CD4-positive, alpha-beta T cell treated with Interleukin-10 for 1 hour (primary cell): ENCODE data around the gene USP24.

Experiments used
- DNase-seq: peaks from one replicate; pipeline ENCODE4 v3.0.0-alpha.2; 2020

Gene USP24

DNA sequence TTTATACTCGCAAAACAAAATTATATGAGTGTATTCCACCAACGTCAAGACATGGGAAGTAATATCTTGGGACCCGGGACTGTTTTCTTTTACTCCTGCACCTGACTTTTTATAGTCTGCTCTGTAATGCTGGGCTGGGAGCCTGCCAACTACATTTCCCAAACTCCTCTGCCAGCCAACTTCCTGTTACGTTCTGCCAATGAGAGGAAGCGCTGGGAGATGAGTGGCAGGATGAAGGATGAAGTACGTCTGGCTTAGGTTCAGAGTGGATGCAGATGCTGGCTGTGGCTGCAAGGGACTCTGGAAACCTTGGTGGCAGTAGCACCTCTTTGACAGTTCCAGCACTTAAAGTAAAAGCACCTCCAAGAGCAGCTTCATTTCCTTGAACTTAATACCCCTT lies 59.6 kb downstream of the USP24 start:
- DNase-seq = no peak

DNA sequence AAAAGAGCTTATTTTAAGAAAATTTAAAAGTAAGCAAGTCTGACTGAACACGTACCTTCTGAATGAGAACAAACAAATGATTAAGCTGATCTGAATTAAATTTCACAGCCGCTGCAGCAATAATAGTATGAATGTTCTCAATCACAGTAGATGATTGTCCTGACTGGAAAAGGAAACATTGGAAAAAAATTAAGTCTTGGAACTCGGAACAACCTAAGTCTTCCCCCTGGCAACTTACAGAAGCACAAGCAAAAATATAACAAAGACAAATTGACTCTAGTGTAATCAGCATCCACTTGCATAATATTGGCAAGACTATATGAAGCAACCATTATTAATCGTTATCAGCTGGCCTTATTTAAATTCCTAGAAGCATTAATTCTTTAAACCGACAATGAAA lies 60.5 kb downstream of the USP24 start:
- DNase-seq = no peak

DNA sequence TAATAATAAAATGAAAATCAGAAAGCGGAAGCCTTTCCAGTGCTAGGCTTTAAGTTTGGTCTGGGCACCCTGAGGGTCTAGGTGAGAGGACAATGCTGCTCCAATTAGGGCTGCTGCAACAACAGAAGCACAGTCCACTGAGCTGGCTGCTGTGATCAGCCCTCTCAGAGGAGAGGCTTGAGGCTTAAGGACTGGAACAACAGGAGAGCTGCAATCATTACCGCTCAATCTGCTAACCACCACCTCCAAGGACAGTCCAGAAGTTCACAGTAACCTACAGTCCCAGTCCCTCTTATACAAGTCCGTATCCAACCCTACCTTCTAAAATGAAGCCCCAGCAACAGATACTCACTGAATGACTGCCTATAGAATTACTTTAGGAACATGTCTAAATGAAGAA lies 62.1 kb downstream of the USP24 start:
- no peak for DNase-seq

DNA sequence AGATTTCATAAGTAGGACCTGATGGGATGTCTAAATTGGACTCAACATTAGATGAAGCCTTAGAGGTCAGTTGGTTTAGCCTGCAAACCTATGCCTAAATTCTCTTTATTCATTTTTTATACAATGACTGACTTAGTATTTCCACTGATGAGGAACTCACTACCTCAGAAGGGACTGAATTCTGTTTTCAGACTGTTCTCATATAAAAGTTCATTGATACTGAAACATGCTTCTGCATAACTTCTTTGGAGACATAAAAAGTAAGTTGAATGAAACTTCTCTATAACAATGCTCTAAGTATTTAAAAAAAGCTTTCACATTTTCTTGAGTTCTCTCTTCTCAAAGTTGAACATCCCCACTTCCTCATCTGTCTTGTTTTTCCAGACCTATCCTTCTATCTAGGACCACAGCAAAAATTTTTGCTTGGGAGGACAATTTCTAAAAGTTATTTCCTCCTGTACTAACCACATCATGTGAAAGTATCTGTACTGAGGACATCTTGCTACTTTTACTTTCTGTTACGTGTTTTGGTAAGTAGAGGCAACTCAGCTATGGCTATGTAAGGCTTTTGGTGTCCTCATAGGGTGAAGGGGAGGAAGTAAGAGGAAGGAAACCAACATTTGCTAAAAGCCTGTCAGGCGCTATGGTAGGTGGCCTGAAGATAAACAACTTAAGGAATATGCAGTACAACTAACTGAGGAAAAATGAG lies 64.1 kb downstream of the USP24 start:
- peak; percentile 57 for DNase-seq

DNA sequence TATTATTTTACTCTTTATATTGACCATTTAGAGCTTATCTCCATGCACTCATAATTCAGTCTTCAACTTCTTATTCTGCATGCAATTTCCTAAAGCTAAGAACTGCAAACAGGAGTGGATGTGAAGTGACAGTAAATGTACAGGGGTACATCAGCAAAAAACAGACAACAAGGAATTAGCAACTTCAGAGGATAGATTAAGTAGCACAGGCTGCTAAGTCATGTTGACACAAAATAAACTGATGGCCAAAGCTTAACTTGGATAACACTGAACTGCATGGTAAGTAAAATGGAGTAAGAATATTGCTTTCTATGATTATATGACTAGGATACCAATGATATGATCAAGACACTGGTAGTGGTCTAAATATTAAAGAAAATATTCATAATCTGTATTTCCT lies 66.5 kb downstream of the USP24 start:
- no peak for DNase-seq

DNA sequence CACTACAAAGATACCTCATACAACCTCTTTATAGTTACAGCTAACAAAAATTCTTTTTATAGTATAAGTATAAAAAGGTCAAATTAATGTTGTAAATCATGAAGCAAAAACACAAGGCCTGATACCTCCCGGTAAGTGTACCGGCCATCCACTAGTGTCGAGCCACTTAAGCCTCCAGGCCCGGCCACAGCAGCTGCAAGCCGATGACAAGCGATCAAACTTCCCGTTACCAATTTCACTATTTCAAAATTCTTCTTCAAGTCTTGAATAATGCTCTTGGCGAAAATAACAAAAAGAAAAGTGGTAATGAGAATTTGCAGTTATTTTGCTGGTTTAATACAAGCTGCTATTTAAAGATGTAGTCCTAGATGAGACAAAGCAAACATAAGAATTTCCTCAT lies 67.6 kb downstream of the USP24 start:
- no peak for DNase-seq

DNA sequence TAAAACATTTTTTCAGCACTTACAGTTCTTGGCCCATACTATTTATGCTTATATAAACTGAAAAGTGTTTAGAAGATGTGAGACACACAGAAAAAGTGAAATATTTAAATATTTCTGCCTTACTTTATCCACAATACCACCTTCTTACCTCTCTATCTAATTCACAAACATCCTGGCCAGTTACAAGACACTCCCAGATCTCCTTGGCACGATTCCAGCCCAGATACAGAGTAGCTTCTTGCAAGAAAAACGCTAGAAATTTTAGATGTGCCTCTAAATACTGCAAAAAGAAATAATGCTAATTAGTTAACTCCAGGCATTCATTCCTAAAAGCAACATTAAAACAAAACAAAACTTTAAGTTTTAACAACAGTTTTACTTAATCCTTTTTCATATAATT lies 68.4 kb downstream of the USP24 start:
- no peak for DNase-seq

DNA sequence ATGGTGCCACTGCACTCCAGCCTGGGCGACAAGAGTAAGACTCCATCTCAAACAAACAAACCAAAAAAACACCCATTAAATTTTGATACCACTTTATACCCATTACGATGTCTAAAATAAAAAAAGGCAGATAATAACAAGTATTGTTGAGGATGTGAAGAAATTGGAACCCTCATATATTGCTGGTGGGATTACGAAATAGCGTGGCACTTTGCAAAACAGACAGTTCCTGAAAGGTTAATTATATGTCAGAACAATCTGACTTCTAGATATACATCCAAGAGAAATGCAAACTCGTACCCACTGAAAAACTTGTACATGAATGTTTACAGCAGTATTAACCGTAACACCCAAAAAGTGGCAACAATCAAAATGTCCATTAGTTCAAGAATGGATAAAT lies 70.3 kb downstream of the USP24 start:
- no peak for DNase-seq

DNA sequence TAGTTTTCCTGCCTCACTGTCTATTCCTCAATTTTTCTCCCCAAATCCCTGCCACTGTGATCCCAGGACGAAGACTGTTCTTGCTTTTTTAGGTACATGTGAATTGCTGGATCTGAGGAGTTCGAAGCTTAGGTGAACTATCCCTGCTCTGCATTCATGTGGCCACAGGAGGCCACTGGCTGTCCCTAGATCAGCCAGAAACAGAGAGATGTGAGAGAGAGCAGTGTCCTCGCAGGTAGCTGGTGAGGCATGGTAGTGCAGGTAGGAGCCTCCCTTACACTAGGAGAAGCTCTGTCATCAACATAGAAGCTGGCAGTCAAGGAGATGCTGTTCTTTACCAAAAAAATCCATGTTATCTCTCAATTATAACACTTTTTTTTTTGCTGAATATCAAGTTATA lies 71.5 kb downstream of the USP24 start:
- no peak for DNase-seq

DNA sequence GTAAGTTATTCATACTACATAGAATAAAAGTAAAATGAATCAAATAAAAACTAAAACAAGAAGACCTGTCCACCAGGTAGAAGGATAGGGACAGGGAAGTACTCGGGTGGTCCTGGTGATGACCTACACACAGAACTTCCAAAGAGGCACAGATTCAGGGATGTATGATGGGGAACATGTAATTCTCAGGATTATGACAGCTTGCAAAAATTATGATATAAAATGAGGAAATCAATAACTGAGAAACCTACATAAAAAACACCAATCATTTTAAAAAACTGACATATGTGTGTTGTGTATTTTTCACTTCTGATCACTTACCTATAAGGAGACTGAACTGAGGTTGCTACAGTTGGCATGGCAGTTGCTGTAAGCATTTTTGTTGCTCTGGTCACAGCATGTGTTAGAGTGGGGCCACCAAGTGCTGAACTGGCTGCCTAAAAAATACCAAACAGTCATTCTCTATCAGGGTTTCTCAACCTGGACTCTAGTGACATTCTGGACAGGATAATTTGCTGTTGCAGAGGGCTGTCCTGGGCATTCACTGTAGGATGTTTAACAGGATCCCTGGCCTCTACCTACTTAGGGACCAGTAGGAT lies 73.8 kb downstream of the USP24 start:
- no peak for DNase-seq

DNA sequence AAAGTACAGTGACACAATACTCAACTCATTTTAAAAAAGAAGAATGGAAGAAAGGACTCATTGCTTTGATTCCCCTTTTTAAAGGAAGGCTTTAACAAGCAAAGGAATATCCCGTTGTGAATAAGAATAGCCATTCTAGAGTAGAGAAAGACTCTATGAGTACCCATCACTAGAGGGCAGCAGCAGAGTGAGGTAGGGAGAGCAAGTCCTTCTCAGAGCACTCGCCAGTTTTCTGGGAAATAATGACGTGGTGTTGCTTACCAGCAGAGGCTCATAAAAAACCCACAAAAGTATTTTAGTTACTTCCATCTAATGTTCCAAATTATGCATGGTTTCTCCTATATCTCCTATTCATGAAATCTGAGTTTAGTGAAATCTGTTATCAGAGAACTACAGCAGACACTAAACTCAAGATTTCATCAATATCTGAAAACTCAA lies 74.6 kb downstream of the USP24 start:
- peak; percentile 87 for DNase-seq

DNA sequence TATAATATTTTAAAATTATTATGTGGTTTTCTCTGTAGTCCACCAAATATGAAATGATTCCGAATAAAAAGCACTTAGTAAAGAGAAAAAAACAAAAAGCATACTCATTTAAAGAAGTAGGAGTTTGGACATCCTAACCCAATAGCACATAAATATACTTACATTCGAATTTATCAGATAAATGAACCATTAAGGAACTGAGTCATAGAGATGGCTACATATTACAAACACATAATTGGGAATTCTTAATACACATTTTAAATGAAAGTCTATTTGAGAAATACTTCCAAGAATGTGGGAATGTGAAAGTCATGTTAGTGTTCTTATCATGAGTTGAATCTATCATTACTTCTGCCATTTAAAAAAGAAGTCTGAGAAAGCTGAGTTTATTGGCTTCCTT lies 75.0 kb downstream of the USP24 start:
- DNase-seq = no peak

DNA sequence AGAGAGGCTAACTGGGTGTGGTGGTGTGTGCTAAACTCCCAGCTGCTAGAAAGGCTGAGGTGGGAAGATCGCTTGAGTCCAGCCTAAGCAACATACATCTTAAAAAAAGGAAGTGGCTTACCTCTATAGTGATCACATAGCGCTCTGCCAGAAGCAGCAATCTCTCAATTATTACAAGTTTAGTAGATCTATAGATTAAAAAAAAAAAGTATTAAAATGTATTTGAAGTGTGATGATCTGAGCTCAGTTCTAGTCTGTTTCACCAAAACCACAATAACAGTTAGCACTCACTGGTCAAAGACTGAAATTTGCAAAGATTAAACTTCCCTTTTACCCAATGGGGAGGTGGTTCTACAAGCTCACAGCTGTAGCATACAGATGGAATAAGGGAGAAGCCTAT lies 76.3 kb downstream of the USP24 start:
- peak; percentile 26 for DNase-seq

DNA sequence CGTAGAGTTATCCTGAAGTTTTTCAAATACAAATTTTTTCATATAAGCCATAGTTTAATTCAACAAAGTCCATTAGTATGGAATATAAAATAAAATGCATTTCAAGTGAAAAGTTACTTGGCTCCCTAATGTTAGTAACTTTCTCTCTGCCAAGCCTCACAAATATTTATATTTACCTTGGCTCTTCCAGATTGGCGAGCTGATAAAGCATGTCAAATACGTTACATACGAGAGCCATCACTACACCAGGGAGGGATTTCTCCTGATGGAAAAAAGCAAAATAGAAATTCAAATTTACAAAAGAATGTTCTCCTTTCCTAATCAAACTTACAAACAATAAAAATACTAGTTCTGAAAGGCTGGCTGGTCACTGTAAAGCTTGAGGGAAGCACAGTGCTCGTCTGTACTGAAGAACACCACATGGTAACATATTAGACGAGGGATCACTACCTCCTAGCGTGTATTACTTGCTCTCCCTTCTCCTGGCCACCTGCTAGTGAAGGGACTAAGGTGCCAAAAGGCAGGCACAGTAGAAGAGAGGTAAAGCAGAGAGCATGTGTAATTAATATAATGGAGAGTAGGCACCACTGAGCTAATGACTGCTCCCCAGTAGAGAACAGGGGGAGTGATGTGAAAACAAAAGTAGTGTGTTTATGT lies 80.9 kb downstream of the USP24 start:
- DNase-seq = no peak

DNA sequence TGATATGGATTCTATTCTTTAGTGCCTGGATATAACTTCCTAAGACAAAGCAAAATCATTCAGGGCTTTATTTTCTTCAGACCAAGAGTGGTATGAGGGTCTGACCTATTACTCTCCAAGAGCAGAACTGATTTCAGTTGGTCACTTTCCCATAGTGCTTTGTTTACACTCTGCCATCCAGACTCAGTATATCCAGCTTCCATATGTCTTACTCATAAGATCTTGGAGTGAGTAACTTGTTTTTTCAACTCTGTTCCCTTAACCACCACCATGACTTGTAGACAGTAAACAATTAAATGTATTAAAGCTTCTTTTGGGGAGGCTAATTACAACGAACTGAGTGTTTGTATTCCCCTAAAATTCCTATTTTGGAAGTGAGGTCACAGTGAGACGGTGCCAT lies 83.4 kb downstream of the USP24 start:
- no peak for DNase-seq

DNA sequence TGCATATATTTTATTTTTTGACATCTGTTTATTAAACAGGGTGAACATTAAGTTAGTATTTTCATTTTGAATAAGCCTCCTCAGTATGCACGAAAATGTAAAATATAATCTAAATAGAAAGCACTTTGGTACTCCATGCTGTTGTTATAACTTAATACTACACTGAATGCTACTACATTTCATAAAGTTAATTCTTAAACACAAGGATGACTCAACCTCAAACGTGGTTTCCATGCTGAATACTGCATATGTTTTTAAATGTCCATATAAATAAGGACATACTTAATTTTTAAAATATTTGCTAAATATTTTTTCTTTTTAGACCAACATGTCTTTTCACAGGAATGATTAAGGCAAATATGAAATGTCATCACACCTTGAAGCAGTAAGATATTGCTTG lies 83.9 kb downstream of the USP24 start:
- no peak for DNase-seq

DNA sequence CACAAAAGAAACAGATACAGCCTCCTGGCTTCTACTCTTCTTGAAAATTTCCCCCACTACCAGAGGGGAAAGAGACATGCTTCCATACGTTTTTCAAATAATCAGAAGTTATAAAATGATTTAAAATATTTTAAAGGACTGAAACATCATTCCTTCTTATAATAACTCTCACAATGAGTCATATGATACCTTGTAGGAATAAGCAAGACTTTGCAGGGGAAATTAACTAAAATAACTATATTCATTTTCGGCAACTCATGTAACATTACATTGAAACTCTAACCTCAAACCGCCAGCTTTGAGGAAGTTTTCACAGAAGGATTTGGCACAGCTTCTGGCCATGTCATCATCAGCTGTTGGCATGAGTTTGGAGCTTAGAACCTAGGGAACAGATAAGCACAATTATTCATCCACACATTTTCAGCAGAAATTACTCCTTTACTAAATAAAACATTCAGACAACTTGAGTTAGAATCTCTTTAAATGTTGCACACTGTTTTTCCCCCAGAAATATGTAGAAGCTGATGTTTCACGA lies 85.9 kb downstream of the USP24 start:
- no peak for DNase-seq

DNA sequence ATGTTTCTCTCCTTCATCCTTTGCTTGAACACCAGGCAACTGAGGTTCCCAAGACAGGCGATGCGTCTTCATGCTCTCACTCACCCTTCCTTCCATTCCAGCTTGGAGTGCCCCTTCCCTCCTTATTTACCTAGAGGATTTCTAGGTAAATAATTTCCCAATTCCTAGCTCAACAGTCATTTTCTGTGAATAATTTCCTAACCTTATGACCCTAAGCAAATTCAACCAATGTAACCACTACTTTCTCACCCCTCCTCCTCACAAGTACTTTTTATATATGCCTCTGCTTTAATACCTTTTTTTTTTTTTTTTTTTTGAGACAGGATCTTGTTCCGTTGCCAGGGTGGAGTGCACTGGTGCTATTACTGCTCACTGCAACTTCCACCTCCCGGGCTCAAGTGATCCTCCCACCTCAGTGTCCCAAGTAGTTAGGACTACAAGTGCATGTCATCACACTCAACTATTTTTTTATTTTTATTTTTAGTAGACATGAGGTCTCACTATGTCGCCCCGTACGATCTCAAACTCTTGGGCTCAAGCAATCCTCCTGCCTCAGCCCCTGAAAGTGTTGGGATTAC lies 86.7 kb downstream of the USP24 start:
- no peak for DNase-seq

DNA sequence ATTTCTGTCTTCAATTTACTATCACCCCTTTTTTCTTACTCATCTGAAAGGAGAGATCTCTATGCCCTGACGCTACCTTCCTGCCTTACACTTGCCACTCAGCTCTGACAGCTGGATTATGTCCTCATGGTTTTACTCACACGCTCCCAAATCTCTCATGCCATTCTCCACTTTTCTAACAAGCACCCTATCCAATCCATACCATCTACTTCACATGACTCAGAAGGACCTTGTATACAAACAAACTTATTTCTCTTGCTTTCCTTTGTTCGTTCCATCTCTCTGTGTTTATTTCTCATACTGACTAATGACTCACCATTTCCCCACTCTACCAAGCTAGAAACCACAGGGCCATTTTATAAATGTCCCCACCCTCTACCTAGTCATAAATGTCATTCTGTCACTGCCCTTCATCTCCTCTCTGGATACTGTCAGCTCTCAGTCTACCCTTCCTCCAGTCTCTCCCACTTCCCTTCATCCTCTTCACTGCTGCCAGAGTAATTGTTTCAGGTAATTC lies 87.3 kb downstream of the USP24 start:
- peak; percentile 40 for DNase-seq

DNA sequence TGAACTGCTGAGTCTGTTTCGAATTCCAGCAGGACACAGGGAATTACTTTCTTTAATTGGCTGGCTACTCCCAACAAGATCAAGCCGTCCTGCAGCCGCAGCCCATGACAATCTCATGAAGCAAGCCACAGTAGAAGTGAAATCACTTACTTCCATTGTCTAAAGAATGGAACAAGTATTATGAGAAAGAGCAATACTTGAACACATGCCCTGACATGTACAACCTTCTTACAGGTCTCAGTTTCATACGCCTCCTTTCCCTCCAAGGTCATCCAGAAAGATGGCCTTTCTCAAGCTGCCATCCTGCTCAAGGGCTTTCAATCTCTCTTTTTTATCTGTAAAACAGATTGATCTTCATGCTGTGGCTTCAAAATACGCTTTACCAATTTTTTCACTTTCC lies 90.7 kb downstream of the USP24 start:
- DNase-seq = no peak

DNA sequence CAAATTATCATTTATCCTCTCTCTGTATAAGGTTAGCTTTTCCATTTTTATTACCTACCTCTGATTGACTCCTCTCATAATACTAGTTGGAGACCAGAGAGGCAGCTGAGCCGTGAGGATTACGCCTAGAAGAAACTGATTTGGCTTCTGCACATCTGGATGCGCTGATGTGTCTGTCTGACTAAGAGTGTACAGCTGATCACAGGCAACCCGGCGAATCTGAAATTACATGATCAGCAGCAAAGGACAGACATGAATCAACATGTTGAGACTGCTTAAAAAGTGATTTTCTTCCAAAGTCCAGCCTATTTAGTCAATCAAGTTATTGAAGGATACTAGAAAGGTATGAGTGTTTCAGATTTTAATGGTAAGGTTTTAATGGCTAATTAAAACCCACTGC lies 94.6 kb downstream of the USP24 start:
- no peak for DNase-seq

DNA sequence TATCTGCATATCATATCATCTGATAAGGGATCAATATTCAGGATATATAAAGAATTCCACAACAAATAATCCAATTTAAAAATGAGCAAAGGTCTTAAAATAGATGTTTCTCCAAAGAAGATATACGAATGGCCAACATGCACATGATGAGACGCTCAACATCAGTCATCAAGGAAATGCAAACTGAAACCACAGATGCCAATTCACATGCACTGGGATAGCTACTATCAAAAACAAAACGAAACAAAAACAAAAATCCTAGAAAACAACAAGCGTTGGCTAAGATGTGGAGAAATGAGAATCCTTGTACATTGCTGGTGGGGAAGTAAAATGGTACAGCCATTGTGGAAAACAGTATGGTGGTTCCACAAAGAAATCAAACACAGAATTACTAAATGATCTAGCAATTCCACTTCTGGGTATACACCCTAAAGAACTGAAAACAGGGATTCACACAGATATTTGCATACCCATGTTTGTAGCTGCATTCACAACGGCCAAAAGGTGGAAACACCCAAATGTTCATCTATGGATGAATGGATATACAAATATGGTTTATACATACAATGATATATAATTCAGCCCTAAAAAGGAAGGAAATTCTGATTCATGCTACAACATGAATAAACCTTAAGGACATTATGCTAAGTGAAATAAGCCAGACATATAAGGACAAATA lies 96.4 kb downstream of the USP24 start:
- no peak for DNase-seq

DNA sequence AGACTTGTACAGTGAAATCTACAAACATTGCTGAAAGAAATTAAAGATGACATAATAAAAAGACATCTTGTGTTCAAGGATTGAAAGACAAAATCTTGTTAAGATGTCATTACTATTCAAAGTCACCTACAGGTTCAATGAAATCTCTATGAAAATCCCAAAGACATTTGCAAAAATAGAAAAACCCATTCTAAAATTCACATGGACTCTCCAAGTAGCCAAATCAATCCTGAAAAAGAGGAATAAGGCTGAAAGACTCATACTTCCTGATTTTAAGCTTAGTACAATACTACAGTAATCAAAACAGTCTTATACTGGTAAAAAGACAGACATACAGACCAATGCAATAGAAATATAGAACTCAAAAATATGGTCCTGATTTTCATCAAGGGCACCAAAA lies 97.2 kb downstream of the USP24 start:
- no peak for DNase-seq
